NCI-H146 treated with DMSO at 0.1 percent for 48 hours (cell line): ENCODE data around the gene SLC35D3.
"Not testable (repeated sequence)": the region's sequence is repeated elsewhere in the genome, so short reads cannot be mapped to it uniquely, and the experiment has no call there.

Experiments
- DNase-seq: peaks from one replicate; lab custom pipeline; 2025; ENCODE audit not compliant: unreplicated experiment; lab: John Stamatoyannopoulos, UW

Gene SLC35D3, protein sequence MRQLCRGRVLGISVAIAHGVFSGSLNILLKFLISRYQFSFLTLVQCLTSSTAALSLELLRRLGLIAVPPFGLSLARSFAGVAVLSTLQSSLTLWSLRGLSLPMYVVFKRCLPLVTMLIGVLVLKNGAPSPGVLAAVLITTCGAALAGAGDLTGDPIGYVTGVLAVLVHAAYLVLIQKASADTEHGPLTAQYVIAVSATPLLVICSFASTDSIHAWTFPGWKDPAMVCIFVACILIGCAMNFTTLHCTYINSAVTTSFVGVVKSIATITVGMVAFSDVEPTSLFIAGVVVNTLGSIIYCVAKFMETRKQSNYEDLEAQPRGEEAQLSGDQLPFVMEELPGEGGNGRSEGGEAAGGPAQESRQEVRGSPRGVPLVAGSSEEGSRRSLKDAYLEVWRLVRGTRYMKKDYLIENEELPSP

DNA sequence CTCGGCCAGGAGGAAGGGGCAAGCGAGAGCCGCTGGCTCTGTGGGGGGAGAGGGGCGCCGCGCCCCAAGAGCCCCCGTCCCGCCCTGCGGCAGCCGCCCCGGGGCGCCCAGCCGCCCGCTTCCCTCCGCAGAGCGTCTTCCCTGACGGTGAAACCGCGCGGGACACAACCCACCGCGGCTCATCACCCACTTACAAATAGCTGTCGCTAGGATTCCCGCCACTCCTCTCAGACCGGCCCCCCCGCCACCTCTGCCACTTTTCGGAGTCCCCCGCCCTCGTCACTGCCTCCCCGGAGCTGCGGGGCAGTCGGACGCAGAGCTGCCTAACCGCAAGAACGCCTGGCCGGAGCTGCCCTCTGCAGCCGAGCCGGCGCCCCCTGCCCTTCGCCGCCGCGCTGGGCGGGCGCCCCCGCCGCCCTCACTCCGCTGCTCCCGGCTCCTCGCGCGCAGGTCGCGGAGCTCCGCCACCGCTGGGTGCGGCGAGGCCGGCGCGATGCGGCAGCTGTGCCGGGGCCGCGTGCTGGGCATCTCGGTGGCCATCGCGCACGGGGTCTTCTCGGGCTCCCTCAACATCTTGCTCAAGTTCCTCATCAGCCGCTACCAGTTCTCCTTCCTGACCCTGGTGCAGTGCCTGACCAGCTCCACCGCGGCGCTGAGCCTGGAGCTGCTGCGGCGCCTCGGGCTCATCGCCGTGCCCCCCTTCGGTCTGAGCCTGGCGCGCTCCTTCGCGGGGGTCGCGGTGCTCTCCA, at the start of gene SLC35D3:
SLC35D3 (plus strand) TSS at position 366 of the 749 bp plus-strand sequence; CDS start at position 494, 128 bp downstream.
- peak; percentile 76 for DNase-seq

DNA sequence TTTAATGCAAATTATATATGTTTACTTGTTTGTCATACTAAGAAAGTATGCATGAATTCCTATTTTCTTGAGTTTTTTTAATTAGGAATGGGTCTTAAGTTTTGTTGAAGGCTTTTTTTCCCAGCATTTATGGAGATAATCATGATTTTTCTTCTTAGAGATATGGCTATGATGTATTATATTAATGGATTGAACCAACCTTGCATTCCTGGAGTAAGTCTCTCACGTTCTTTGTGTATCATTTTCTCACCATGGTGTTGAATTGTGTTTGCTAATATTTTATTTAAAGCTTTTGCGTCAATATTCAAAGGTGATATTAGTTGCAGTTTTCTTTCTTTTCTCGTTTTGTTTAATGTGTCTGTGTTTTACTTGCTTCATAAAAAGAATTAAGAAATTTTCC, 48.4 kb upstream of the SLC35D3 start:
- DNase-seq = no peak

DNA sequence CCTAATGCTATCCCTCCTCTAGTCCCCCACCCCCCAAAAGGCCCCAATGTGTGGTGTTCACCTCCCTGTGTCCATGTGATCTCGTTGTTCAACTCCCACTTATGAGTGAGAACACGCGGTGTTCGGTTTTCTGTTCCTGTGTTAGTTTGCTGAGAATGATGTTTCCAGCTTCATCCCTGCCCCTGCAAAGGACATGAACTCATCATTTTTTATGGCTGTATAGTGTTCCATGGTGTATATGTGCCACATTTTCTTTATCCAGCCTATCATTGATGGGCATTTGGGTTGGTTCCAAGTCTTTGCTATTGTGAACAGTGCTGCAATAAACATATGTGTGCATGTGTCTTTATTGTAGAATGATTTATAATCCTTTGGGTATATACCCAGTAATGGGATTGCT, 45.6 kb upstream of the SLC35D3 start:
- DNase-seq = not testable (repeated sequence)

DNA sequence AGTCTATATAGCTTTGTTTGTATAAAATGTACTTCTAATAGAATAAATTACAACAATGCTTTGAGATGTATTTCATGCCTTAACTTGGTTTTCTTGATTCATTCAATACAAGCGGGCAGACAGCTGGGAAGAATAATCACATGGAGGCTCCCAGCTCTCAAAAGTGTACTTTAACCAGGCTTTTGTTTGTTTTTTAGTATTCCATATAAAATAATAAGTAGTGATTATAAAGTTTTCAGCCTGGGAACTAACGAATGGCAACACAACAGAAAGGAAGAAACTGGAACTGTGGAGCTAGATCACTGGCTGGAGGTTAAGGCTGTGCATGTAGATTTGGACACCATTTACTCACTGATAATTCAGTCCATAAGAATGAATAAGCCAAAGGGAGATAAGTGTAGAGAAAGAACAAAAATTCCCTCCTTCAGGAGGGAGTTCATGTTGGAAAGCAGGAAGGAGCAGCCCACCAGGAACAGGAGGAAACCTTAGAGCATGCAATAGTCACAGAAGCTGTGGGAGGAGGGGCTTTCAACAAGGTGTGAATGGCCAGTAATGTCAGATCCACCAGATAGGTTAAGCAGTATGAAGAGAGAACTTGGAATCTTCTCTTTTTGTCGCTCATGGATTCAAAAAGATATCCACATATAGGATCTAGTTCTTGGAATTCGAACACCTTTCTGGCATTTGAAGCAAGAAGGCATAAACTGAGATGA, 41.2 kb upstream of the SLC35D3 start:
- DNase-seq = no peak

DNA sequence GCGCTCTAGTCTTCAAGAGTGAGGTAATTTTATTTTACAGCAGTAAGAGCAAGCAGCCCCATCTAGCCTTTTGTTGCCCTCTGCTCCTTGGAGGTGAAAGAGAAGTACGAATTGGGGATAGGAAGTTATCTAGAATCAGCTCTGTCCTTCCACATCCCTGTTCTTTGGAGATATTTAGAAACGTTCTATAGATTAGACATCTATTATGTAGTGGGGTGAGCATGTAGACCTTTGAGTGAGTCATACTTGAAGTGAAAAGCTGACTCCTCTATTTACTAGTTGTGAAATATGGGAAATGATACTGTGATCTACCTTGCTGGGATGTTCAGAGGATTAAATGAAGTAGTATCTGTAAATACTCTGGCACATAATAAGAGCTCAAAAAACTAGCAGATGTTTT, 36.0 kb upstream of the SLC35D3 start:
- DNase-seq = no peak

DNA sequence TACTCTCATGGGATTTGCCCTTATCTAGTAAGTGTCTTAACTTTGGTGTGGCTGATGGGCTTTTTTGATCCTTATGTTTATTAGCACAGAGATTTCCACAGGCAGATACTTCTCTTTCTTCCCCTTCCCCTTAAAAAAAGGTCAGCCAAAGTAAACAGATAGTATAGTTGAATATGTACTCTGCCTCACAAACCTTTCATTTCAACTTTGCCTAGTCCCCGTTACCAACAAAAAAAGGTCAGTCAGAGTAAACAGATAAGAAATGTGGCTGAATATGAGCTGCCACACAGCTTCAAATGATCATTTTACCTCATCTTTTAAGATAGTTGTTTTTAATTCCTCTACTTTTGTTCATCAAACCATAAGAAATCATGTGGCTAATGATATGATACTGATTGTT, 34.1 kb upstream of the SLC35D3 start:
- DNase-seq = peak; percentile 98

DNA sequence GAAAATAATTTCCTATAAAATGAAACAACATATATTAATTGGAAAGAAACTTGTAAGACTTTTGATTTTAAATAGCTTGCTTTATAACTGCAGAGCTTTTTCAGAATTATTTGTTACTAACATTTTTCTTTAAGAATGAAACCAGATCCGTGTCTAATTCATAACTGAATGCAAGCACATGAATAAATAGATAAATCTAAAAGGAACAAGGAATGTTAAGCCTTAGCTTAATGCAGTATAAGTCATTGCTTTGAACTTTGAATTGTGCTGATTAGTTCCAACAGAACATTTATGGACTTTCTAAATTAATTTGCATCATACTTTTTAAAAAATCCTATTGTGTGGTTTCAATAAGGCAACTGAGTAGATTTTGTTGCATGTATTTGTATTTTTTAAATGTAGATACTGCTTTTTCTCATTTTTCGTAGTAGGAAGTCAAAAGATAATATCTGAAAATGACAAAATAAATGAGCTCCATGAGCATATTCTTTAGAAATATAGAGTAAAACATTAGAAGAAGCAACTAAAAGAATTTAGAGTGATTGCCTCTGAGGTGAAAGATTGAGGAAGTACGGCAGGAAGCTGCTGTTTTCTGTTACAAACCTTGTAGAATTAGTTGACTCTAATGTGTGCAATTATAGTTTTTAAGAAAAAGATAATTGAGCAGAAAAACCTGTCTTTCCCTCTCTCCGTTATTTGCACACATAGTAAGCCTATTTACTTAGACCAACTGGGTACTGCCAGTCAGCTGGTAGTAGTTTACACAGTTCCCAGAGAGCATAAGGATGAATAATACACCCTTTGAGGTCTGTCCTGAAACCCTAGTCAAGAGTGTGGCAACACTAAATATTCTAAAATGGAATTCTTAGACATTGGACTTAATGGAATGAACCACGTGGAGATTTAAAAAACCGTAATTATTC, 32.6 kb upstream of the SLC35D3 start:
- peak; percentile 98 for DNase-seq

DNA sequence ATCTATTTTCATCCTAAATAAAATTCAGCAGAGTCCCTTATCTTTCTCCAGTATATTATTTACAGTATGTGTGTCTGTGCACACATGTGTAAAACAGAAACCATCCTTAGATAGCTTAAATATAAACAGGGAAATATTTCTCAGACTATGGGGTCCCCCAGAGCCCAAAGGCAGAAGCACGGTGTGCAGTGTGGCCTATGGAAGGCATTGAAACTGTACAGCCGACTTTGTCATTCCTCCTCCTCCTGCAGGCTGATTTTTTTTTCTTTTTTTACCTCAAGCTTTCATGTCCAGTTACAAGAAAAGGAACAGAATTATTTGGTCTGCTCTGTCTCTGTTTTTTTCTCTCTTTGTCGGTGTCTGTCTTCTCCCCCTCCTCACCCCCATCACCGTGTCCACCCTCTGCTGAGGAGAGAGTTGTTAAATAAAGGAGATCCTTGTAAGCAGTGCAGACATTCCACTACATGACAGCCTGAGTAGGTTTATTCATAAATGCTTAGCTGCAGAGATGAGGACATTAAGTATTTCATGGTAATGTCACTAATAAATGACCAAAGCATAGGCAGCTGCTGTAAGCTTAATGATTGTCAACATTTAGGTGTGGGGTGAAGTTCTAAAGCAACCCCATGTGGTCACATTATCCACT, 31.8 kb upstream of the SLC35D3 start:
- peak; percentile 49 for DNase-seq

DNA sequence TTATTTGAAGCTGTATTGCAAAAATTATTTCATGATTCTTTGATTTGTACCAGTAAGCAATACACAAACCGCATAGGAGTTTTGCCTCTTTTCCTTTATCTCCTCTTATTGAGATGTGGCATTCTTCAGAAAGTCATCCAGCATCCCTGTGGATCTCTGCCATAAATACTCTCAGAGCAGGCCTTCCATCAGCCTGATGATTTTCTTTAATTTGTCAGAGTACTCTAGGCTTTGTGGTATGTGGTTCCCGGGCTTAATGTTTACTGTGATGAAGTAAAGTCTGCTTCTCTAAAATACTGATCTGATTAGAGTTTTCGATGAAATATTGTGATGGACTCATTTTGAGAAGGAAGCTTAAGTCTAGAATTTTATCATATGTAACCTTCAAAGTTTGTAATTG, 31.1 kb upstream of the SLC35D3 start:
- DNase-seq = no peak

DNA sequence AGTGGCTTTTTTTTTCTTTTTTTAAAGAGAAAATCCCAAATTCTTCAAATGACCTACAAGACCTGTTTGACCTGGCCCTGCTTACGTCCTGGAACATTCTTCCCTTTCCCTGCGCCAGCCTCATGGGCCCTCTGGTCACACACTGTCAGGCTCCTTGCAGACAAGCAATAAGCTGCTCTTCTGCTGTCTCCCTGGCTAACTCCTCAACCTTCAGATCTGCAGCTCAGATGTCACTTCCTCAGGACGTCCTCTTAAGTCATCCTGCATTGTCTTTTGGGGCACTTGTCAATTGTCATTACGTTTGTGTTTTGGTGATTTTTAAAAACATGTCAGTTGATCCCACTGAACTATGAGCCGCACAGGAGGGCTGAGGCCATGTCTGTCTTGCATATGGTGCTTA, 28.9 kb upstream of the SLC35D3 start:
- no peak for DNase-seq

DNA sequence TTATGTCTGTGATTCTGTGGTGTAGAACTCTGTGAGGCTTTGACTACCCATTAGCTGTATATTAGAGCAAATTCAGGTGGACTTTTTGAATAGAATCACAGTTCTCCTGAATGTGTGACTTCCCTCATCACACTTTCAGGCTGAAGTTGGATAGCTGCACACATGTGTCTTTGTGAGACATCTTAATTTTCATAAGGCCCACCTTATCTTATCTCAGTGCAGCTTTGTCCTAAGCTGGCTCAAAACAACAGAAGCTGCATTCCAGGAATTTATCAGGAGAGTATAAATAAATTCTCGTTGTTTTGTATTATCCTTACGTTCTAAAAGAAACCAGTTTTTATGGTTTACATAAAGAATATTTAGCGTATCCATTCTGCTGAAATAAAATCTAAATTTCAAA, 26.2 kb upstream of the SLC35D3 start:
- DNase-seq = no peak

DNA sequence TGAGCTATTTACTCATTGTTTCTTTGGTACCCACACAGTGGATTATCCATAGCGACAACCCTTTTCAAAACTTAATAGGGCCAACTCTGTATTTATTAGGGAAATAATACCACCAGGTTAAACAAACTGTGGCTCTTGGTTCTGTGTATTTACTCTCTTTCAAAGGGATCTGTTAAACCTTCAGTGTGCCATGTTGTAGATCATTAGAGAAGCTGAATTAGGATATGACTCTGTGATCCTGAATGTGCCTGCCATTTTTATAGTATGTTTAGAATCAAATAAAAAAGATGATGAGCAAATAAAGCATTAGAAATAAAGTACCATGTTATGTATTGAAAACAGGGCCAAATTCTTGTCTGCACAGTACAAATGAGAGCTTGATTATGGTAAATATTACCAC, 25.0 kb upstream of the SLC35D3 start:
- DNase-seq = peak; percentile 84

DNA sequence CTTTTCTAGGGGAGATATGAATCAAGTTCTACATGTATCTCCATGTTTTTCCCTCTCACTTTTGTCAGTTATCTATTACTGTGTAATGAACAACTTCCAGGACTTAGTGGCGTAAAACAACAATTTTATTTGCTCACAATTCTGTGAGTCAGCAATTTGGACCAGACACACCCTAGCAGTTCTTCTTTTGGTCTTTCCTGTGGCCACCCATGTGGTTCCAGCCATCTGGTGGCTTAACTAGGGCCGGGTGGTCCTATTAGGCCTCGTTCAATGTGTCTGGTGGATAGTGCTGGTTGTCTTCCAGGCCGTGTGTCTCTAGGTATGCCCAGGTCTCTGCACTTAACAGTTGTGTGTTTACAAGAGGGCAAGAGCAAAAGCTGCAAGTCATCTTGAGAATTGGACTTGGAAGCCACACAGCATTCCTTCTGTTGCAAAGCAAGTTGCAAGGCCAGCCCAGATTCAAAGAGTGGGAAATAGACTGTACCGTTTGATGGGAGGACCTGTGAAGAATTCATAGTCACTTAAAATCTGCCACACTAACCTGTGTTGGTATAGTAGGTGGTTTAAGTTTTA, 20.8 kb upstream of the SLC35D3 start:
- DNase-seq = no peak

DNA sequence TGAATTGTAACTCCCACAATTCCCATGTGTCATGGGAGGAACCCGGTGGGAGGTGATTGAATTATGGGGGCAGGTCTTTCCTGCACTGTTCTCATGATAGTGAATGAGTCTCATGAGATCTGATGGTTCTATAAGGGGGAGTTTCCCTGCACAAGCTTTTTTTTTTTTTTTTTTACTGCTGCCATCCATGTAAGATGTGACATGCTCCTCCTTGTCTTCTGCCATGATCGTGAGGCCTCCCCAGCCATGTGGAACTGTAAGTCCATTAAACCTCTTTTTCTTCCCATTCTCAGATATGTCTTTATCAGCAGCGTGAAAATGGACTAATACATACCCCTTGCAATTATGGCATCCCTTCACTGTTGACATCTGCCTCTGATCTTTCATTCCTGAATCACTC, 17.6 kb upstream of the SLC35D3 start:
- not testable (repeated sequence) for DNase-seq

DNA sequence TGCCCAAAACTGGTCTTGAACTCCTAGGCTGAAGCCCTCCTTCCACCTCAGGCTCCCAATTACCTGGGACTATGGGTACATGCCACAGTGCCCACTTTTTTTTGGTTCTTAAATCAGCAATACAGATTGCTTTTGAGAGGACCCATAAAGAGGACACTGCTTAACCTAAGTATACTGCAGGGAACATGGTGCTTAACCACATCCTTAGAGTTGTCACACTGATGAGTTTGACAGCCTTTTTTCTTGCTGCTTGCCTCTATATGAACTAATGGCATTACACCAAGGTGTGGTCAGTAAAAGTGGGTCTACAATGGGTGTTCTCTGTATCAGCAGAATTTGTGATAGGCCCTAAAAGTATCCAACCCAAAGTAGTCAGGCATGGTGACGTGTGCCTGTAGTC, 7.2 kb upstream of the SLC35D3 start:
- DNase-seq = no peak

DNA sequence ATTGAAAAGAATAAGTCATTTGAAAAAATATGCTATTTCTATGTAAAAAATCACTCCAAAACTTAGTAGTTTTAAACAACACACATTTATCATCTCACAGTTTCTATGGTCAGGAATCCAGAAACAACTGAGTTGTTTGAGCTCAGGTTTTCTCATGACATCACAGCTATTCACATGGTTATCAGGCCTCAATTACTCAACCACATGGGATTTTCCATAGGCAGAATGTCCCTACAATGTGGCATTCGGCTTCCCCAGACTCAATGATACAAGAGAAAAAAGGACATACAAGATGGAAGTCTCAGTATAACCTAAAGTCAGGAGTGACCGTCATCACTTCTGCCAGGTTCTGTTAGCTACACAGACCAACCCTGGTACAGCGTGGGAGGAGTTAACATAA, 3.4 kb upstream of the SLC35D3 start:
- no peak for DNase-seq

DNA sequence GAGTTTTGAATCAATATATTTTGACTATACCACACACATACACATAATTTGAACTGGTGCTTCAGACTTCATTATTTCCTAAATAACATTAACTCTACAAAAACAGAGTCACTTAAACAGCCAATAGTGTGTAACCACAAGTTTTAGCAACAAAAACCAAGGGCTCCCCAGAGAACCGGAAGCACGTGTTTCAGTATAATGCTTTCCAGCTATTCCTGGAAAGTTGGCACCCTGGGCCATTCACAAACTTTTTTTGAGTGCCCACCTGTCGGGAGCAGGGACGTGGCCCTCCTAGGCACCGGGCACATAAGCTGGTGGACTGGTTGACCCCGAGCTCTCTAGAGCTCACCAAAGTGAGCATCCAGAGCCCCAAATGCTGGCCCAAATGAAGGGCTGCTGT, 1.9 kb upstream of the SLC35D3 start:
- DNase-seq = peak; percentile 23

DNA sequence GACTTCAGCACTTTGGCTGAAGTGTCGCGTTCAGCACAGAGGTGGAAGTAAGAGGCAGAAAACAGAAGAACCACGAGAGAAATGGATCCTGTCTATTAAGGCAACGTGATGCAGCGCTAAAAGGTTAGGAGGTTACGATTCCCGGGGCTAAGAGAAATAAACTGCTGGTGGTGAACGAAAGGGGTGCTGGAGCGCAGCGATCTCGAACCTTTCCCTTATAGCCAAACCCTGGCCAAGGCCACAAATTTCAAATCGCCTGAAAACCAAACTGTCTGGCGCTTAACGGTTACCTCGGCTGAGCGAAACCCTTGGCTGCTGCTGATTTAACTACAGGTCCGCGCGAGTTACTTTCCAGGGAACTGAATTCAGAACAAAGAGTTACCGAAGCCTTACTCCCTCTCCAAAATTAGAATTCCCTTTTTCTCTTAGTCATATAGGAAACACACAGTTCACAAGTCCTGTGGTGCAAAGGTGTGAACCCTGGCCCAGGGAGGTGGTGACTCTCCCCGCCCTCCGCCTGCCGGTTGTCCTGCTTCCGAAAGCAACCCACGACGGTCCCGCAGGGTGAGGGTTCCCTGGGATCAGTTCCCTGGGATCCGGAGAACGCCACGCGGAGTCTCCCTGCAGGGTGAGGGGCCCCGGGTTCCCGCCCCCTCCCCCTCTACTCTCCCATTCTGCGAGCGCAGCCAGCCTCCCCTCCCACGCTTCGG, 1.3 kb upstream of the SLC35D3 start:
- DNase-seq = peak; percentile 67

DNA sequence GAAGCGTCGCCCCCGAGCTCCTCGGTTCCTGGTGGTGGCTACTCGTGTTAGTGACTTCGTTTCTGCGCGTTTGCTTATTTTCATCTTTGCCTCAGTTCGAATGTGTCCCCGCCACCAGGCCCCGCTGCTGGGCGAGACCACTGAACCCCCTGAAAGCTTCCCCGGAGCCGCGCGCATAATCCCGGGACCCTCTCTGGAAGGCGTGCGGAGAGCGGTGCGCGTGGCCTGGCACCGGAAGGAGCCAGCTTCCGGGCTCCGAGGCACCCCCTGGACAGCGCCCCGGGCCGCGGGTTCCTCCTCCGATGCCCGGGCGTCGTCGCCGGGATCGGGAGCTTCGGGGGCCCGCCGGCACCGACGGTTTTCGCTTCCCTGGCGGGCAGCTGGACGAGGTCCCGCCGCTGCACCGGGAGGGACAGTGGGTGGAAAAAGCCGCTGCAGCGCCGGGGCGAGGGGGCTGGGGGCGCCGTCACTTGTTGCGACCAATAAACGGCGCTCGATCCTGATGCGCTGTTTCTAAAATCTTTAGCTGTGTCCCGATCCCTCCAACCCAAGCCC, 643 bp upstream of the SLC35D3 start:
- peak; percentile 68 for DNase-seq
